Measurements from ENCODE around the gene COX17. TPM values are rescaled to one million over a fixed set of nuclear protein-coding genes. Genes with fewer than 3 reads are reported as not detected.
A peak's percentile ranks its signal among the peaks of the same experiment; 100 is the strongest.

The COX17 gene
- total and polyA plus RNA-seq, 11 donors, result 73.8 to 728 (median 113) TPM

DNA sequence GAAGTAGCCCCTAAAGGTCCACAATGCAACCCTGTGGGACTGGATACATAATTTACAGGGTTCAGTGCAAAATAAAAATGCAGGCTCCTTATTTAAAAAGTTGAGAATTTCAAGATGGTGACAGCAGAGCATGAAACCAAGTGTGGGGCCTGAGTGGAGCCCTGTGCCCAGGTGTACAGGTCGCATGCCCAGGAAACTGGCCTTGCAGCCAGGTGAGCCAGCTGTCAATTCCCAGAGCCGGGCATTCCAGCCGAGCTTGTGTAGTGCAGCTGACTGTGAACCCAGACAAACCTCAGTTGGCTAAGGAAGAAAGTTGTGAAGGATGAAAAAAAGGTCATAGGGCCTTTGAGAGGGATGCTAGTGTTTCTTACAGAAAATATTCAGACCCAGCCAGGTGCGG is 44.4 kb downstream of the COX17 start:
- Histone ChIP-seq H3K27ac (peak overlapping the region in 2 of 12 donors; percentile 1 to 24), H3K4me3 (no peak overlapping the region), H3K4me1 (peaks cover 3 to 73% (median 54%) of the 10 kb centered on the region in 12 donors), H3K27me3 (no peaks in the 10 kb centered on the region), H3K9me3 (no peaks in the 10 kb centered on the region), H3K36me3 (no peaks in the 10 kb centered on the region)
- intact Hi-C loops (cut with DNase I), result no loop called here
- ATAC-seq (no peak), DNase-seq (no peak)
- 81 to 94% (median 87%) methylated on average over 4 of the region's 4 CpGs for WGBS, 4 donors
- TF ChIP-seq POLR2A (IDR thresholded peaks at IDR 0.05), result no peak

DNA sequence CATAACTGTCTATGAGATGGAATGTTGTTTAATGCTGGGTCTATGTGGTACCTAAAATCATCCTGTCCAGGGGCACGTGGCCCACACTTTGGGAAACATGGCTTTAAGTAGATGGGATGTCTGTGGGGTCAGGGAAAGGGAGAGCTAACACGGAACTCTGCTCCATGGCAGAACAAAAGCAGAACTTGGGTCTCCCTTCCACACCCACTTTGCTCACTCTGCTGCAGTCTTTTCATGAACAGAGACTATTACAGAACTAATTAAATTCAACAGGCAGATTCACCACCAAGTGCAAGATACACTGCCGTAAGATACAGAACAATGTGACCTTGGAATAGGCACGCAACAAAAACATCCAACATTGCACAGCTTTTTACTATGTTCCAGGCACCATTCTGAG is 45.0 kb downstream of the COX17 start:
- DNase-seq, result no peak
- Histone ChIP-seq H3K9me3 (no peaks in the 10 kb centered on the region), H3K27ac (peak overlapping the region in 3 of 12 donors; percentile 1 to 81 (median 24)), H3K4me1 (peaks cover 2 to 73% (median 52%) of the 10 kb centered on the region in 12 donors), H3K4me3 (no peak overlapping the region), H3K36me3 (no peaks in the 10 kb centered on the region), H3K27me3 (no peaks in the 10 kb centered on the region)
- ATAC-seq, result no peak
- intact Hi-C loops (cut with DNase I), result no loop called here
- 71 to 80% (median 76%) methylated on average over 4 of the region's 4 CpGs for WGBS, 4 donors
- TF ChIP-seq, protein P1, sequence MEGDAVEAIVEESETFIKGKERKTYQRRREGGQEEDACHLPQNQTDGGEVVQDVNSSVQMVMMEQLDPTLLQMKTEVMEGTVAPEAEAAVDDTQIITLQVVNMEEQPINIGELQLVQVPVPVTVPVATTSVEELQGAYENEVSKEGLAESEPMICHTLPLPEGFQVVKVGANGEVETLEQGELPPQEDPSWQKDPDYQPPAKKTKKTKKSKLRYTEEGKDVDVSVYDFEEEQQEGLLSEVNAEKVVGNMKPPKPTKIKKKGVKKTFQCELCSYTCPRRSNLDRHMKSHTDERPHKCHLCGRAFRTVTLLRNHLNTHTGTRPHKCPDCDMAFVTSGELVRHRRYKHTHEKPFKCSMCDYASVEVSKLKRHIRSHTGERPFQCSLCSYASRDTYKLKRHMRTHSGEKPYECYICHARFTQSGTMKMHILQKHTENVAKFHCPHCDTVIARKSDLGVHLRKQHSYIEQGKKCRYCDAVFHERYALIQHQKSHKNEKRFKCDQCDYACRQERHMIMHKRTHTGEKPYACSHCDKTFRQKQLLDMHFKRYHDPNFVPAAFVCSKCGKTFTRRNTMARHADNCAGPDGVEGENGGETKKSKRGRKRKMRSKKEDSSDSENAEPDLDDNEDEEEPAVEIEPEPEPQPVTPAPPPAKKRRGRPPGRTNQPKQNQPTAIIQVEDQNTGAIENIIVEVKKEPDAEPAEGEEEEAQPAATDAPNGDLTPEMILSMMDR (IDR thresholded peaks at IDR 0.05), result no peak
- no peak for TF ChIP-seq POLR2A (IDR thresholded peaks at IDR 0.05)

DNA sequence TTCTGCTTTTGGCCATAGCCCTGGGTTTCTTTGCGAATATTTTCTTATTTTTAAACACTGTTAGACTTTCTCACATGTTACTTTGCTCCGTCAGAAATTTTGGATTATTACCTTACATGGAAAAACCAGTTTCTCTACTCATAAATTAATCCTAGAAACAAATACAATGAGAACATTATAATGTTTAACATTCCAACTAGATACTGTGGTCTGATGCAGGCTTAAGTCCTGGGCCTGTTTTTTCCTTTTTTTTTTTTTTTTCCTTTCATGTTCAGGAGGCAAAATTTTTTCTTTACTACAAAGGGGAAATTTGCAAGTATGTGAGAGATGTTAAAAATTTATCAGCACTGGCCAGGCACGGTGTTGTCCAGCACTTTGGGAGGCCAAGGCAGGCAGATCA is 45.7 kb downstream of the COX17 start:
- DNase-seq, result no peak
- Histone ChIP-seq H3K27ac (peak overlapping the region in 7 of 12 donors; percentile 57 to 84 (median 76)), H3K4me3 (no peak overlapping the region), H3K27me3 (no peaks in the 10 kb centered on the region), H3K36me3 (no peaks in the 10 kb centered on the region), H3K4me1 (peaks cover 0 to 73% (median 48%) of the 10 kb centered on the region in 12 donors), H3K9me3 (no peaks in the 10 kb centered on the region)
- no peak for ATAC-seq
- WGBS, 4 donors, result 79 to 86% (median 83%) methylated on average over 3 of the region's 3 CpGs
- no peak for TF ChIP-seq POLR2A (IDR thresholded peaks at IDR 0.05)
- TF ChIP-seq, protein P1 (IDR thresholded peaks at IDR 0.05), result no peak
- intact Hi-C loops (cut with DNase I), result no loop called here

DNA sequence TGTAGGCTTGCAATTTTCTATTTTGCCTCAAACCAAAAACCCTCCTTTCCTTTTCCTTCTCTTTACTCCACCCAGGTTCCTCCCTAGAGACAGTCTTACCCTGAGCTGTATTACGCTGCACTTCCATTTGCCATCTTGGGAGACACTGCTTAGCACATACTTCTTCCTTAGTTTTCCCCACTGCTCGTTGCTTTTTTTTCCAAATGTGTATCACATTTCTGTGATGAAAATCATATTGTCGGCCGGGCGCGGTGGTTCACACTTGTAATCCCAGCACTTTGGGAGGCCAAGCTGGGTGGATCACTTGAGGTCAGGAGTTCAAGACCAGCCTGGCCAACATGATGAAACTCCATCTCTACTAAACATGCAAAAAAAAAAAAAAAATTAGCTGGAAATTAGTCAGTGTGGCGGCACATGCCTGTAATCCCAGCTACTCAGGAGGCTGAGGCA is 46.3 kb downstream of the COX17 start:
- Histone ChIP-seq H3K9me3 (no peaks in the 10 kb centered on the region), H3K4me1 (peaks cover 0 to 73% (median 43%) of the 10 kb centered on the region in 12 donors), H3K27ac (peak overlapping the region in 11 of 12 donors; percentile 2 to 84 (median 69)), H3K27me3 (no peaks in the 10 kb centered on the region), H3K4me3 (no peak overlapping the region), H3K36me3 (no peaks in the 10 kb centered on the region)
- intact Hi-C loops (cut with DNase I), result no loop called here
- DNase-seq (no peak), ATAC-seq (peak in 3 of 4 donors; percentile 4 to 54 (median 13))
- no peak for TF ChIP-seq POLR2A (IDR thresholded peaks at IDR 0.05)
- TF ChIP-seq, protein P1 (IDR thresholded peaks at IDR 0.05), result no peak
- 62 to 83% (median 77%) methylated on average over 7 of the region's 7 CpGs for WGBS, 4 donors

Measured in heart left ventricle (tissue), 16 donors.